Superior temporal gyrus (tissue), 1 donor: ENCODE data around the gene KIAA0319L.
"Not testable (repeated sequence)": the region's sequence is repeated elsewhere in the genome, so short reads cannot be mapped to it uniquely, and the experiment has no call there.

ENCODE experiments used
- DNase-seq: peaks from one replicate; pipeline ENCODE4 v3.0.0-alpha.2; 2016; ENCODE audit errors: extremely low spot score

The KIAA0319L gene

DNA sequence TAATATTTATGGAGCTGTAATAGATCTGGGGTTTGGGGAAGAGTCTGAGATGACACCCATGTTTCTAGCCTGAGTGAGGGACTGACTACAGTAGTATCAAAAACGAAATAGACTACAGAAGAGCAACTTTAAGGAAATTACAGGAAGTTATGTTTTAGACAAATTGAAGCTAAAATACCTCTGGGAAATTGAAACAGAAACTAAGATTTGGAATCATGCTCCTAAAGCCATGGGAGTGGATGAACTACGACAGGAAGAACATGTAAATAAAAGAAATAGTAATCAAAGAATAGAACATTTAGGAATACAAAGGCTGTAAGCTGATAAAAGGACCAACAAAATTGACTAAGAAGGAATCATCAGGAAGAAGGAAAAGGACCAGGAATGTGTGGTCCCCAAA is 68.9 kb downstream of the KIAA0319L start:
- DNase-seq, result no peak

DNA sequence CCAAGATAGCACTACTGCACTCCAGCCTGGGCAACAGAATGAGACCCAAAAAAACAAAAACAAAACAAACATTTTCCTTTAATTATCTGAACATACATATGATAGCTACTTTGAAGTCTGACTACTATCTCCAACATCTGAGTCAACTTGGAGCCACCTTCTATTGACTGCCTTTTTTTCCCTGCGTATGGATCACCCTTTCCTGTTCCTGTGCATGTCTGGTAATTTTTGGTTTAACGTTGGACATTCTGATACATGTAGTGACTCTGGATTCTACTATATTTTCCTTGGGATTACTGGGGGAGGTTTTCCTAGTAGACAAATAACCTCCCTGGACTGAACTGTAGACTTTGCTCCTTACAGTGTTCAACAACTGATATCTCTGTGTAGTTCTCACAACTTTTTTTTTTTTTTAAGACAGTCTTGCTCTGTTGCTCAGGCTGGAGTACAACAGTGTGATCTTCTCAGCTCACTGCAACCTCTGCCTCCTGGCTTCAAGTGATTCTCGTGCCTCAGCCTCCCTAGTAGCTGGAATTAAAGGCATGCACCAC is 70.3 kb downstream of the KIAA0319L start:
- no peak for DNase-seq

DNA sequence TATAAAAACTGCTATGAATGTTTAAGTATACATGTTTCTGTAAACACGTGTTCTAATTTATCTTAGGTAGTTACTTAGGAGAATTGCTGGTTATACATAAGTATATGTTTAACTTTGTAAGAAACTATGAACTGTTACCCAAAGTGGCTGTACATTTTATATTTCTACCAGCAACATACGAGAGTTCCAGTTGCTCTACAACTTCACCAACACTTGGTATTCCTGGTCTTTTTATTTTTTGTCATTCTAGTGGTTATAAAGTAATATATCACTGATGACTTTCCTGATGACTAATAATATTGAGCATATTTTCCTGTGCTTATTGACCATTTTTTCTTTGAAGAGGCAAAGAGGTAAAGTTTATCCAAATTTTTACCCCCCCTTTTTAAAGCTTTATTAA is 76.0 kb downstream of the KIAA0319L start:
- no peak for DNase-seq

DNA sequence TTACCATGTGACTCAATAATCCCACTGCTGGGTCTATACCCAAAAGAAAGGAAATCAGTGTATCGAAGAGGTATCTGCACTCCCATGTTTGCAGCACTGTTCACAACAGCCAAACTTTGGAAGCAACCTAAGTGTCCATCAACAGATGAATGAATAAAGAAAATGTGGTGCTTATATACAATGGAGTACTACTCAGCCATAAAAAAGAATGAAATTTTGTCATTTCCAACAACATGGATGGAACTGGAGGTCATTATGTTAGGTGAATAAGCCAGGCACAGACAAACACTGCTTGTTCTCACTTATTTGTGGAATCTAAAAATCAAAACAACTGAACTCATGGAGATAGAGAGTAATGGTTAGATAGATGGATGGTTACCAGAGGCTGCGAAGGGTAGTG is 79.3 kb downstream of the KIAA0319L start:
- no peak for DNase-seq

DNA sequence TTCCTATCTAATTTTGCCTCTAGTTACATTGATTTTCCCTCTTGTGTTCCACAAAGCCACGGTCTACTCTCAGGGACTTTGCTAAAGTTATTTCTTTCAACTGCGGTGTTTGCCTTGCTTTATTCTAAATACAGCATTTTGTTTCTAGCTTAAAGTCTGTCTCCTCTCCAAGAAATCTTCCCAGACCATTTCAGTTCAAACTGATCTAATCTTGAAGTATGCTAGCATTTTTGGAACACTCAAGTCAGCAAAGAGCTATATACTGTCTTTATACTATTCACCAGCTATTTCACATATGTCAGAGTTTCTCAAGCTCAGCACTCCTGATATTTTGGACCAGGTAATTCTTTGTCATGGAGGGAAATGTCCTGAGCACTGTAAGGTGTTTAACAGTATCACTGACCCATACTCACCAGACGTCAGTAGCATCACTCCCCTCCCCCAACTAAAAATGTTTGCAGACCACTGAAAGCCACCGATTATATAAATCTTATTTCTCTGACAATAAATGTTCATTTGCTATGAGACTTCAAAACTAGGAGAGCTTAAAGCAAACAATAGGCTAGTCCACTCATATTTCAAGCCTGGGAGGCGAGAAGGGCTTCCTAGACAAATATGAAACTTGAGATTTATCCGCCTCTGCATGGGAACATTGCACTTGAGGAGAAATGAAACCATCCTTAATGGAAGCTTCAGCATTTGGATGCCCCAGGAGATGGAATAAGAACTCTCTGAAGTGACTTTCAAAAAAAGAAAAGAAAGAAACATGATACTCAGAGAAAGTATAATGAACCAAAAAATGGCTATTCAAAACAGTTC is 81.1 kb downstream of the KIAA0319L start:
- no peak for DNase-seq

GRCh38 chr1:35475356-35475755 is 81.8 kb downstream of the KIAA0319L start:
- DNase-seq, result no peak

- not testable (repeated sequence) for DNase-seq
Observed at GRCh38 chr1:35473216-35473615, 84.0 kb downstream of the KIAA0319L start.

GRCh38 chr1:35470977-35471613 is 86.1 kb downstream of the KIAA0319L start:
- peak; percentile 17 for DNase-seq

GRCh38 chr1:35466120-35466519 is 91.1 kb downstream of the KIAA0319L start:
- no peak for DNase-seq

GRCh38 chr1:35463749-35464148 is 93.5 kb downstream of the KIAA0319L start:
- DNase-seq, result not testable (repeated sequence)

DNA sequence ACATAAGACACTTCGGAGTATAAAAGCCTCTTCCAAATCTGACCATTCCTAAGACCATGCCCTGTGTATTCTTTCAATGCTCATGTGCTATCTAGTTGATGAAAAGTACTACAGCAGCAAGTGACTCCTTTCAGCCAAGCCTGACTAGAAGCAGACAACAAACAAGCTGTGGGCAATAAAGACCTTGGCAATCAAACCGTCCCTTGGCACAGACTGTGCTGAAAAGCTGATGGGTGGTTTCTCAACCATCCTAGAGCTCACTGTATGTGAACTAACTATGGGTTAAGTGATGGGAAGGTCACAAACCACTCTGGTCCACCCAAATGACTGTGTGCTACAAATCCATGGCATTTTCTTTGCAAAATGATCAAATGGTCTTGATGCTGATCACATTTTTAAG is 94.0 kb downstream of the KIAA0319L start:
- DNase-seq, result no peak

DNA sequence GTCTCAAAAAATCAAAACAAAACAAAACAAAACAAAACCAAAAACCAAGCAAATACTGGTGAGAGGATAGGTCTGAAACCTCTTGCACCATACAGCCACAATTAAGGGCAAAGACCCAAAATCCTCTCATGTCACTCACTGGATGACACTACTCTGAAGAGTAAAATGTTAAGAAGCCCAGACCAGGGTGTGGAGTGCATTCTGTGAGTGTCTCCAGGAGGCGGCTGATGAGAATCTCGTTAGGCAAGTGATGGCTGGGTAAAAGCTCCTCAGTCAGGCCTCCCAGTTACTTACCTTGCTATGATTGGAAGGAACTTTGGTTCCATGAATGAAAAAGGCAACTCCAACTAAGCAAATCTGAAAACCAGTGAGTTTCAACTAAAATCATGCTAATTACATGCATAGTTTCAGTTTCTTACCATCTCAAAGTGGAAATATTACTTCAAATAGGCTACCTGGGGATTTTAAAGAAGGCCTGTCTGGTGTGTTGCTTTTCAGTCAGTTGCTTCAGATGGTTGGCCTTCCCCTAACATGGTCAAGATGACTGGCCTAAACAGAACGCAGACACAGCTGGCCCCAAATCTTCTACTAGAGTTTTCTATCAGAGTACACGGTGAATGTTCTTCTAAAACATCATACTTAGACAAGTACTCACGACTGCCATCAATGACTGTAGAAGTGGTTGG is 95.1 kb downstream of the KIAA0319L start:
- DNase-seq, result no peak

DNA sequence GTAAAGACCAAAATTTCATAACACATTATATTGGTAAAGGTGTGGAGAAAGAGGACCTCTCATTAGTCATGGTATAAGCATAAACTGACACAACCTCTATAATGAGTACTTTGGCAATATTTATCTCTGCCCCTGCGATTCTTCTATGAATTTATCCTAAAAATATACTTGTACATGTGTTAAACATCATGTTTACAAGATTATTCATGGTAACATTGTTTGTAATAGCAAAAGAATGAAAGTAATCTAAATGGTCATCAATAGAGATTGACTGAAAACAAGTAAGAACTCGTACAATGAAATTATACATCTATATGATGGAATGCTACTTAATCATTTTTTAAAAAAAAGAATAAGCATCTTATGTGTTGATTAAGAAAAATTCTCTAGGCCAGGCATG is 96.4 kb downstream of the KIAA0319L start:
- no peak for DNase-seq

DNA sequence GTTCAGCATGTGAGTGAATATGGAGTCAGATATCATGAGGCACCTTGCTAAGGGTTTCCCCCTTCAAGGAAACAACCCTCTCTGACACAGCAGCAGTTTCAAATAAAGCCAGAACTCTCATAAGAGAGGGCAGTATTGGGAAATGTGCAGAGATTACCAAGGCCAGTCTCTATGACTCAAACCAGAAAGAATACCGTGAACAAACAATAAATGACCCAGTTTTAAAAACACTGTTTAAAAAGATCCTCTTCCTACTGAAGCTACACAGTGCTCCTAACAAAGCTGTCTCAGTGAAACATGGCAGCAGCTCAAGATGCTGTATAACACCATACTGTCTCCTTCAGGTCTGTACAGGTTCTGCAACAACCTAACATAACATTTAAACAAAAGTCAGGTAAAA is 102.6 kb downstream of the KIAA0319L start:
- no peak for DNase-seq

DNA sequence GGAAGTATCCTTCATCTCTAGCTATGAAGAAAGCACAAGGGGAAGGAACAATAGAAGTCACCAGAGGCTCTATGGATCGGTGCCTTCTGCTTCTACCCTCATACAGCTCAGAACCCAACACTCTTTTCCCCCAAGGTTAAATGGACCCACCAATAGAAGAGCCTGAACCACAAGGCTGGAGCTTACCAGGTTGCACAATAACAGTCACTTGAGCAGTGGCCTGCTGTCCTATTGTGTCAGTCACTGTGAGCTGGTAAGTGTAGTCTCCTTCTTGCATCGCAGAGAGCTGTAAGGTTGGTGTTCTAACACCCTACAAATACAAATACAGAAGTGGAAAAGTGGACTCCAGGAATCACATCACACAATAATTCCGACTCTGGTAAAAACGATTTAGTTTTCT is 103.0 kb downstream of the KIAA0319L start:
- DNase-seq, result no peak

GRCh38 chr1:35453031-35453430 is 104.2 kb downstream of the KIAA0319L start:
- DNase-seq, result no peak

- peak; percentile 56 for DNase-seq
Observed at GRCh38 chr1:35452106-35452774, 105.0 kb downstream of the KIAA0319L start.

- peak; percentile 93 for DNase-seq
Observed at GRCh38 chr1:35451125-35451528, 106.1 kb downstream of the KIAA0319L start.

DNA sequence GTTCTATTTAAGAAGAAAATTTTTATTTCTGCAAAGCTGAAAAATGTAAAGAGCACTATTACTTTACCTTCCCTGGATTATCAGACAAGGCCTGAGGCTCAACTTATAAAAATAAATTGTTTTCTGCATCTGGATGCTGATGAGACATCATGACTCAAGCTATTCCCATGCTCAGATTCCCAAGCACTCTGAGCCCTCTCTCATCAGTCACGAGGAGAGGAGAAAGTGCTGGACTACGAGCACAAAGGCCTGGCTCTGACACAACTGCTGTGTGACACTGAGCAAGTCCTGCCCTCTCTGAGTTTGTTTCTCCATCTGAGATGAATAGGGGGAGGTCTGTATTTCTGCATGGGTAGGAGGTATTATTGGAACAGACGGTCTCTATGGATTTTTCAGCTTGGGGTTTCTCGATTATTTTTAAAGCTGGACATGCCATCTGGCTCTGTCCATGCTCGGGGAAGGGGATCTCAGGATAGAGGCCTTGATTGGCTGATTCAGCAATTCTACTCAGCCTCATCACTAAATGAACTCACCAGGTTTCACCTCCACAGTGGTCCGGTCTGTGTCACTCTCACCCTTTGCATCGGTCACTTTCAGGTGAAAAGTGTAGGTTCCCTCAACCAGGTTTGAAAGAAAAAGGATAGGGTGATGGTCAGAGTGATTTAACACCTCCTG is 107.7 kb downstream of the KIAA0319L start:
- DNase-seq, result no peak

DNA sequence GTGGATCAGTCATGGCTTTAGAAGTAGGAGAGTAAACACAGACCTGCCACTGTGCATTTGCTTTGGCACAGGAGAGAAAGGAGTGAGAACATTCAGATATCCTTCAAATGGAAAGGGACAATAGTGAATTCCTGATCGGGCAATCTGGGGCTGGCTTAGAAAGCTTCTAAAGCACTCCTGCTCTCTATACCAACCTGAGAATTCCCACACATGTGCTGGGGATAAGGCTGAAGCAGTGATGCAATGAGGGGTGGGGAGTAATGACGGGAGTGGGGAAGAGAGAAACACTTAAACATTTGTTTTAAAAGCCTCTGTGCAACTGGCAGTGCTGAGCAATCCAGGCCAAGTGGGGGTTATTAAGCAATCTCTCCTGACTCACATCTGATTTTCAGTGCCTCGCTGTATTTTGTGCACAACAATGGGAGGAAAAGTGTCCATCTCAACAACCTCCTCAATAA is 108.8 kb downstream of the KIAA0319L start:
- DNase-seq, result no peak

GRCh38 chr1:35447278-35447677 is 109.9 kb downstream of the KIAA0319L start:
- DNase-seq, result no peak

- no peak for DNase-seq
Observed at GRCh38 chr1:35444519-35444774, 112.8 kb downstream of the KIAA0319L start.
